Activated T-helper 2 cell treated with anti-CD3 and anti-CD28 coated beads, Interferon-gamma antibody, Interleukin-2, Interleukin-4, amounts not matched to agents 10 μg/mL and 5 μg/mL and 100 μg/mL, durations not matched to agents 14 hours and 24 hours and 36 hours (primary cell): Measurements from ENCODE around the gene RPL41. TPM values are rescaled to one million over a fixed set of nuclear protein-coding genes. Genes with fewer than 3 reads are reported as not detected.

Experiments
- DNase-seq: peaks from one replicate; pipeline ENCODE4 v3.0.0; 2021; ENCODE audit warnings: low spot score
- H3K27ac Mint-ChIP-seq: one replicate; pipeline ENCODE4 v1.8.0; 2021; ENCODE audit warnings: mixed read lengths
- H3K27me3 Mint-ChIP-seq: one replicate; pipeline ENCODE4 v1.8.0; 2021; ENCODE audit warnings: low read depth, mixed read lengths
- H3K36me3 Mint-ChIP-seq: one replicate; pipeline ENCODE4 v1.8.0; 2021; ENCODE audit warnings: low read depth, mixed read lengths
- H3K4me1 Mint-ChIP-seq: one replicate; pipeline ENCODE4 v1.8.0; 2021; ENCODE audit warnings: low read depth, mixed read lengths
- H3K4me3 Mint-ChIP-seq: one replicate; pipeline ENCODE4 v1.8.0; 2021; ENCODE audit warnings: low read depth, mild to moderate bottlenecking, moderate library complexity, mixed read lengths
- H3K9me3 Mint-ChIP-seq: one replicate; pipeline ENCODE4 v1.8.0; 2021; ENCODE audit warnings: mixed read lengths
- intact Hi-C: fragments of 100-400 bp; cut with micrococcal nuclease; formaldehyde crosslinking; loops from one replicate; pipeline ENCODE4 v1.15.1; 2023
- total RNA-seq: library from RNA; stranded (reverse); gene quantifications from 2 replicates; pipeline ENCODE4 v1.2.3, GENCODE V29; 2022

Gene RPL41
- total RNA-seq, 1 donor from 2014 or later: 4,057 TPM

GRCh38 chr12:56121204-56121870, 4.9 kb downstream of the RPL41 start:
- peaks cover 33% of the 10 kb centered on the region for H3K4me1 Mint-ChIP-seq
- intact Hi-C loops: no loop called here
- H3K36me3 Mint-ChIP-seq: peaks cover 49% of the 10 kb centered on the region
- no peak overlapping the region for H3K27ac Mint-ChIP-seq
- H3K4me3 Mint-ChIP-seq: no peak overlapping the region
- DNase-seq: no peak
- no peaks in the 10 kb centered on the region for H3K9me3 Mint-ChIP-seq
- H3K27me3 Mint-ChIP-seq: no peaks in the 10 kb centered on the region

- H3K36me3 Mint-ChIP-seq: peaks cover 36% of the 10 kb centered on the region
Measured at GRCh38 chr12:56122637-56123036, 6.2 kb downstream of the RPL41 start.

GRCh38 chr12:56124133-56124532, 7.7 kb downstream of the RPL41 start:
- no peaks in the 10 kb centered on the region for H3K9me3 Mint-ChIP-seq
- peak overlapping the region; percentile 54 for H3K27ac Mint-ChIP-seq
- H3K4me1 Mint-ChIP-seq: peaks cover 40% of the 10 kb centered on the region
- intact Hi-C loops: no loop called here
- no peak for DNase-seq
- no peaks in the 10 kb centered on the region for H3K27me3 Mint-ChIP-seq
- peaks cover 33% of the 10 kb centered on the region for H3K36me3 Mint-ChIP-seq
- H3K4me3 Mint-ChIP-seq: no peak overlapping the region

More at GRCh38 chr12:56122637-56123036, 6.2 kb downstream of the RPL41 start:
- no peaks in the 10 kb centered on the region for H3K9me3 Mint-ChIP-seq
- H3K27ac Mint-ChIP-seq: no peak overlapping the region
- no peaks in the 10 kb centered on the region for H3K27me3 Mint-ChIP-seq
- intact Hi-C loops: no loop called here
- DNase-seq: no peak
- H3K4me3 Mint-ChIP-seq: no peak overlapping the region
- H3K4me1 Mint-ChIP-seq: peaks cover 46% of the 10 kb centered on the region

GRCh38 chr12:56126732-56127239, 10.4 kb downstream of the RPL41 start:
- Mint-ChIP-seq H3K27ac (peak overlapping the region; percentile 91), H3K36me3 (peaks cover 41% of the 10 kb centered on the region), H3K27me3 (no peaks in the 10 kb centered on the region), H3K4me1 (peaks cover 46% of the 10 kb centered on the region), H3K4me3 (peak overlapping the region; percentile 98), H3K9me3 (no peaks in the 10 kb centered on the region)
- intact Hi-C loops: loop anchor here (1.0 to 5.0 kb wide), 6 partner anchors 8 to 511 kb away; partner anchors contain the start of genes MYL6, MYL6B, PA2G4 and SMARCC2
- DNase-seq: no peak

- Mint-ChIP-seq H3K4me1 (peaks cover 51% of the 10 kb centered on the region), H3K27me3 (no peaks in the 10 kb centered on the region), H3K9me3 (no peaks in the 10 kb centered on the region), H3K36me3 (peaks cover 41% of the 10 kb centered on the region), H3K27ac (peak overlapping the region; percentile 91), H3K4me3 (peak overlapping the region; percentile 98)
- intact Hi-C loops: loop anchor here (1.0 to 5.0 kb wide), 3 partner anchors 23 to 510 kb away; partner anchors contain the start of genes PA2G4 and SMARCC2
- no peak for DNase-seq
Measured at GRCh38 chr12:56127485-56127887, 11.1 kb downstream of the RPL41 start.

GRCh38 chr12:56127888-56128669, 11.6 kb downstream of the RPL41 start, which contains the start of gene ESYT1:
Gene ESYT1, plus strand, starts transcription at chr12:56128267. Its CDS starts 53 bp downstream, at chr12:56128320.
- Mint-ChIP-seq H3K36me3 (peaks cover 42% of the 10 kb centered on the region), H3K4me1 (peaks cover 52% of the 10 kb centered on the region), H3K9me3 (no peaks in the 10 kb centered on the region), H3K4me3 (peak within 1 kb of the TSS; percentile 98), H3K27ac (peak within 1 kb of the TSS; percentile 91), H3K27me3 (no peaks in the 10 kb centered on the region)
- peak; percentile 99 for DNase-seq
- intact Hi-C loops: loop anchor here (1.0 to 5.0 kb wide), 3 partner anchors 24 to 509 kb away; partner anchors contain the start of genes PA2G4 and SMARCC2

- H3K27me3 Mint-ChIP-seq: no peaks in the 10 kb centered on the region
- intact Hi-C loops: loop anchor here (5.0 kb wide), 1 partner anchor 509 kb away; no protein-coding TSS in a partner anchor
- peaks cover 47% of the 10 kb centered on the region for H3K36me3 Mint-ChIP-seq
- H3K4me3 Mint-ChIP-seq: peak overlapping the region; percentile 98
- no peak for DNase-seq
- peak overlapping the region; percentile 91 for H3K27ac Mint-ChIP-seq
- H3K9me3 Mint-ChIP-seq: no peaks in the 10 kb centered on the region
- peaks cover 54% of the 10 kb centered on the region for H3K4me1 Mint-ChIP-seq
Measured at GRCh38 chr12:56128670-56129205, 12.3 kb downstream of the RPL41 start.

- Mint-ChIP-seq H3K4me3 (peak overlapping the region; percentile 98), H3K4me1 (peaks cover 50% of the 10 kb centered on the region), H3K27me3 (no peaks in the 10 kb centered on the region), H3K27ac (peak overlapping the region; percentile 91), H3K9me3 (no peaks in the 10 kb centered on the region), H3K36me3 (peaks cover 47% of the 10 kb centered on the region)
- intact Hi-C loops: loop anchor here (5.0 kb wide), 1 partner anchor 508 kb away; no protein-coding TSS in a partner anchor
- peak; percentile 78 for DNase-seq
Measured at GRCh38 chr12:56129206-56129941, 12.9 kb downstream of the RPL41 start.

- Mint-ChIP-seq H3K27me3 (no peaks in the 10 kb centered on the region), H3K4me3 (peak overlapping the region; percentile 98), H3K9me3 (no peaks in the 10 kb centered on the region), H3K36me3 (peaks cover 50% of the 10 kb centered on the region), H3K4me1 (peaks cover 48% of the 10 kb centered on the region), H3K27ac (peak overlapping the region; percentile 91)
- intact Hi-C loops: loop anchor here (5.0 kb wide), 1 partner anchor 507 kb away; no protein-coding TSS in a partner anchor
- DNase-seq: no peak
Measured at GRCh38 chr12:56129942-56130495, 13.6 kb downstream of the RPL41 start.

- intact Hi-C loops: no loop called here
Measured at GRCh38 chr12:56130876-56131275, 14.4 kb downstream of the RPL41 start.

GRCh38 chr12:56134897-56135296, 18.5 kb downstream of the RPL41 start:
- no peak for DNase-seq
- H3K27me3 Mint-ChIP-seq: no peaks in the 10 kb centered on the region
- H3K9me3 Mint-ChIP-seq: no peaks in the 10 kb centered on the region
- H3K27ac Mint-ChIP-seq: no peak overlapping the region
- H3K4me3 Mint-ChIP-seq: no peak overlapping the region
- H3K36me3 Mint-ChIP-seq: peaks cover 88% of the 10 kb centered on the region
- intact Hi-C loops: no loop called here
- peaks cover 48% of the 10 kb centered on the region for H3K4me1 Mint-ChIP-seq

More at GRCh38 chr12:56130876-56131275, 14.4 kb downstream of the RPL41 start:
- Mint-ChIP-seq H3K9me3 (no peaks in the 10 kb centered on the region), H3K4me3 (peak overlapping the region; percentile 98), H3K4me1 (peaks cover 49% of the 10 kb centered on the region), H3K27ac (peak overlapping the region; percentile 1), H3K27me3 (no peaks in the 10 kb centered on the region), H3K36me3 (peaks cover 55% of the 10 kb centered on the region)
- no peak for DNase-seq
